Upper lobe of left lung (tissue), 6 donors: Measurements from ENCODE around the gene AATF. TPM values are rescaled to one million over a fixed set of nuclear protein-coding genes. Genes with fewer than 3 reads are reported as not detected.

Experiments
- ATAC-seq, 2 donors: fragments of 200-7000 bp; cut with Tn5 transposase; one replicate each; pipeline ENCODE4 v1.9.1; 2022; ENCODE audit warnings: mild to moderate bottlenecking in 2 of 2, moderate library complexity in 2 of 2; ENCODE audit not compliant: low FRiP score in 2 of 2
- DNase-seq, 2 donors: peaks; one replicate each; pipeline ENCODE4 v3.0.0-alpha.2; 2019 to 2020
- H3K27ac ChIP-seq, 4 donors: fragments of 200-600 bp; sonication (generic); one replicate each; pipeline ENCODE4 v1.5.1; 2016 to 2019
- H3K27me3 ChIP-seq, 4 donors: fragments of 200-600 bp; sonication (generic); one replicate each; pipeline ENCODE4 v1.5.1; 2017 to 2019
- H3K36me3 ChIP-seq, 4 donors: fragments of 200-600 bp; sonication (generic); one replicate each; pipeline ENCODE4 v1.5.1; 2016 to 2019
- H3K4me1 ChIP-seq, 4 donors: fragments of 200-600 bp; sonication (generic); one replicate each; pipeline ENCODE4 v1.5.1; 2018 to 2019
- H3K4me3 ChIP-seq, 4 donors: fragments of 200-600 bp; sonication (generic); one replicate each; pipeline ENCODE4 v1.5.1; 2017 to 2019; ENCODE audit warnings: mild to moderate bottlenecking in 2 of 4, moderate library complexity in 1 of 4
- H3K9me3 ChIP-seq, 4 donors: fragments of 200-600 bp; sonication (generic); one replicate each; pipeline ENCODE4 v1.5.1; 2018 to 2019
- EP300 ChIP-seq, 4 donors: sonication (generic); formaldehyde crosslinking; IDR thresholded peaks; one replicate each; pipeline ENCODE4 v1.5.1; 2017; ENCODE audit warnings: antibody characterized with exemption in 4 of 4, control low read depth in 2 of 4
- POLR2A ChIP-seq, 4 donors: fragments of 450-650 bp; IDR thresholded peaks; one replicate each; pipeline ENCODE4 v1.5.1; 2016 to 2017; ENCODE audit warnings: antibody characterized with exemption in 4 of 4, mild to moderate bottlenecking in 2 of 4
- POLR2AphosphoS5 ChIP-seq, 2 donors: sonication (generic); formaldehyde crosslinking; IDR thresholded peaks; one replicate each; pipeline ENCODE4 v1.5.1; 2017; ENCODE audit warnings: antibody characterized with exemption in 2 of 2
- WGBS, 2 donors: methylation state at CpG; one replicate each; pipeline ENCODE4 v1.1.5; 2017 to 2018; 5-methylcytosine and 5-hydroxymethylcytosine counted together
- total RNA-seq, 6 donors: library from RNA; depleted of rRNA in 4 of 6; stranded (reverse); fragments of >200 nt in 4 of 6; gene quantifications; one replicate each; pipeline versions ENCODE4 v1.1.0 to v1.2.1, GENCODE V29; 2016 to 2021
- TF ChIP-seq, protein P1 (sequence below), 6 experiments: fragments of 450-650 bp in 4 of 6; fragments of 200-600 bp in 2 of 6; sonication (generic) in 2 of 6; IDR thresholded peaks; one replicate each; pipeline ENCODE4 v1.5.1; 2016 to 2019; ENCODE audit warnings: antibody characterized with exemption in 6 of 6
- donor health status: DM: no; HTN: no; CAD: no; lungs with moderate emphysema.
- donor health status: DM: no; HTN: yes; CAD: no; lungs with severe emphysema.

The AATF gene
- total RNA-seq, 6 donors from 2014 or later, result 30.7 to 45.4 (median 37.3) TPM

- no peak overlapping the region for H3K27ac ChIP-seq
- no peaks in the 10 kb centered on the region for H3K4me1 ChIP-seq
- H3K9me3 ChIP-seq, result no peaks in the 10 kb centered on the region
- H3K4me3 ChIP-seq, result no peak overlapping the region
- DNase-seq (no peak), ATAC-seq (no peak)
- peaks cover 22 to 60% (median 46%) of the 10 kb centered on the region in 4 donors for H3K36me3 ChIP-seq
- WGBS, 2 donors, result 82% methylated on average over 4 of the region's 4 CpGs
- no peaks in the 10 kb centered on the region for H3K27me3 ChIP-seq
- TF ChIP-seq, protein P1, sequence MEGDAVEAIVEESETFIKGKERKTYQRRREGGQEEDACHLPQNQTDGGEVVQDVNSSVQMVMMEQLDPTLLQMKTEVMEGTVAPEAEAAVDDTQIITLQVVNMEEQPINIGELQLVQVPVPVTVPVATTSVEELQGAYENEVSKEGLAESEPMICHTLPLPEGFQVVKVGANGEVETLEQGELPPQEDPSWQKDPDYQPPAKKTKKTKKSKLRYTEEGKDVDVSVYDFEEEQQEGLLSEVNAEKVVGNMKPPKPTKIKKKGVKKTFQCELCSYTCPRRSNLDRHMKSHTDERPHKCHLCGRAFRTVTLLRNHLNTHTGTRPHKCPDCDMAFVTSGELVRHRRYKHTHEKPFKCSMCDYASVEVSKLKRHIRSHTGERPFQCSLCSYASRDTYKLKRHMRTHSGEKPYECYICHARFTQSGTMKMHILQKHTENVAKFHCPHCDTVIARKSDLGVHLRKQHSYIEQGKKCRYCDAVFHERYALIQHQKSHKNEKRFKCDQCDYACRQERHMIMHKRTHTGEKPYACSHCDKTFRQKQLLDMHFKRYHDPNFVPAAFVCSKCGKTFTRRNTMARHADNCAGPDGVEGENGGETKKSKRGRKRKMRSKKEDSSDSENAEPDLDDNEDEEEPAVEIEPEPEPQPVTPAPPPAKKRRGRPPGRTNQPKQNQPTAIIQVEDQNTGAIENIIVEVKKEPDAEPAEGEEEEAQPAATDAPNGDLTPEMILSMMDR (IDR thresholded peaks at IDR 0.05), result no peak
- no peak for TF ChIP-seq POLR2AphosphoS5 (IDR thresholded peaks at IDR 0.05)
- no peak for TF ChIP-seq EP300 (IDR thresholded peaks at IDR 0.05)
- TF ChIP-seq POLR2A (IDR thresholded peaks at IDR 0.05), result no peak
Measured at GRCh38 chr17:37094391-37094790, 145.6 kb downstream of the AATF start.

DNA sequence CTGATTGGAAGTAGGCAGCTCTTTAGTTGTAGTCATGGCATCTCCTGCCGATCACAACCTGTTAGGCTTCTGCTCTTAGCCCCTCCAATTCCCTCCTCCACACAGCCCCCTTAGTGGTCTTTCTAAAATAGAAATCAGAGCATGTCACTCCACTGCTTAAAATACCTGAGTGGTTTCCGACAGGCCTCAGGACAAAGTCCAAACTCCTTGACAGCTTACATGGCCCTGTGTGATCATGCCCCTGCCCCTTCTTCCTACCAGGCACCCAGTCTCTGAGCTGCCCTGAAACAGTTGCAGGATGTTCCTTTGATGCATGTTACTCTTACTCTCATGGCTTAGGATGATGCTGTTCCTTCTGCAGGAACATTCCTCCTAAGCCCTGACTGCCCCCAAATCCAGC, 147.3 kb downstream of the AATF start:
- no peak overlapping the region for H3K27ac ChIP-seq
- TF ChIP-seq POLR2A (IDR thresholded peaks at IDR 0.05) (no peak), POLR2AphosphoS5 (IDR thresholded peaks at IDR 0.05) (no peak), EP300 (IDR thresholded peaks at IDR 0.05) (no peak)
- TF ChIP-seq, protein P1 (IDR thresholded peaks at IDR 0.05), result no peak
- no peaks in the 10 kb centered on the region for H3K27me3 ChIP-seq
- ATAC-seq, result no peak
- H3K36me3 ChIP-seq, result peaks cover 15 to 52% (median 42%) of the 10 kb centered on the region in 4 donors
- H3K4me3 ChIP-seq, result no peak overlapping the region
- no peaks in the 10 kb centered on the region for H3K4me1 ChIP-seq
- H3K9me3 ChIP-seq, result no peaks in the 10 kb centered on the region
- WGBS, 2 donors, result 77 to 92% methylated on average over 2 of the region's 2 CpGs
- DNase-seq, result no peak

GRCh38 chr17:37097154-37097553, 148.4 kb downstream of the AATF start:
- DNase-seq, result no peak
- TF ChIP-seq POLR2A (IDR thresholded peaks at IDR 0.05), result no peak
- TF ChIP-seq, protein P1 (IDR thresholded peaks at IDR 0.05), result no peak
- no peak for TF ChIP-seq POLR2AphosphoS5 (IDR thresholded peaks at IDR 0.05)
- TF ChIP-seq EP300 (IDR thresholded peaks at IDR 0.05), result no peak
- 83 to 86% methylated on average over 2 of the region's 2 CpGs for WGBS, 2 donors
- ATAC-seq, result no peak
- Histone ChIP-seq H3K36me3 (peaks cover 15 to 55% (median 38%) of the 10 kb centered on the region in 4 donors), H3K9me3 (no peaks in the 10 kb centered on the region), H3K4me3 (no peak overlapping the region), H3K27me3 (no peaks in the 10 kb centered on the region), H3K27ac (no peak overlapping the region), H3K4me1 (no peaks in the 10 kb centered on the region)

GRCh38 chr17:37098152-37098551, 149.4 kb downstream of the AATF start:
- Histone ChIP-seq H3K4me3 (no peak overlapping the region), H3K36me3 (peaks cover 15 to 56% (median 40%) of the 10 kb centered on the region in 4 donors), H3K9me3 (no peaks in the 10 kb centered on the region), H3K27ac (no peak overlapping the region), H3K4me1 (no peaks in the 10 kb centered on the region), H3K27me3 (no peaks in the 10 kb centered on the region)
- ATAC-seq (peak in 1 of 2 donors; percentile 19), DNase-seq (no peak)
- no peak for TF ChIP-seq POLR2AphosphoS5 (IDR thresholded peaks at IDR 0.05)
- 85 to 89% methylated on average over 5 of the region's 5 CpGs for WGBS, 2 donors

GRCh38 chr17:37098910-37099664, 150.3 kb downstream of the AATF start:
- 86 to 96% methylated on average over 9 of the region's 9 CpGs for WGBS, 2 donors
- peaks cover 15 to 50% (median 45%) of the 10 kb centered on the region in 4 donors for H3K36me3 ChIP-seq
- TF ChIP-seq POLR2AphosphoS5 (IDR thresholded peaks at IDR 0.05) (no peak), POLR2A (IDR thresholded peaks at IDR 0.05) (no peak), EP300 (IDR thresholded peaks at IDR 0.05) (no peak)
- TF ChIP-seq, protein P1 (IDR thresholded peaks at IDR 0.05), result no peak
- H3K27me3 ChIP-seq, result no peaks in the 10 kb centered on the region
- no peak overlapping the region for H3K4me3 ChIP-seq
- ATAC-seq, result no peak
- DNase-seq, result peak in 1 of 2 donors; percentile 10
- no peak overlapping the region for H3K27ac ChIP-seq
- no peaks in the 10 kb centered on the region for H3K4me1 ChIP-seq
- no peaks in the 10 kb centered on the region for H3K9me3 ChIP-seq
